ENCODE data around the gene SIN3B.

DNA sequence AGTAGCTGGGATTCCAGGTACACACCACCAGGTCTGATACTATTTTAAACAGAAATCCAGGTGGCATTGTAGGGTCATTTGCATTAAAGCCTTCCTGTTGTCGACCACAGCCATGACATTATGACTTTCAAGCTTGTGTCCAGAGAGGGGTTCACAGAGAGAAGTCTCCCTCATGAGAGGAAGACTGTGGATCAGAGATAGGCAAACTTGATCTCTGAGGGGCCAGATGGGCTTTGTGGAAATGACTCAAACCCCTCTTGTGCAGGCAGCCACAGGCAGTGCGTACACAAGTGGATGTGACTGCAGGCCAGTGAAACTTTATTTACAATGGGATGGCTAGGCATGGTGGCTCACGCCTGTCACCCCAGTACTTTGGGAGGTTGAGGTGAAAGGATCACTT, 31.8 kb downstream of the SIN3B start:
- TF ChIP-seq EZH2 (optimal IDR thresholded peaks at IDR 0.05; ENCODE audit: low read depth, low read length) (no peak), EZH2phosphoT487 (IDR thresholded peaks at IDR 0.05; ENCODE audit: low read length) (no peak)
- TF ChIP-seq, protein P1, sequence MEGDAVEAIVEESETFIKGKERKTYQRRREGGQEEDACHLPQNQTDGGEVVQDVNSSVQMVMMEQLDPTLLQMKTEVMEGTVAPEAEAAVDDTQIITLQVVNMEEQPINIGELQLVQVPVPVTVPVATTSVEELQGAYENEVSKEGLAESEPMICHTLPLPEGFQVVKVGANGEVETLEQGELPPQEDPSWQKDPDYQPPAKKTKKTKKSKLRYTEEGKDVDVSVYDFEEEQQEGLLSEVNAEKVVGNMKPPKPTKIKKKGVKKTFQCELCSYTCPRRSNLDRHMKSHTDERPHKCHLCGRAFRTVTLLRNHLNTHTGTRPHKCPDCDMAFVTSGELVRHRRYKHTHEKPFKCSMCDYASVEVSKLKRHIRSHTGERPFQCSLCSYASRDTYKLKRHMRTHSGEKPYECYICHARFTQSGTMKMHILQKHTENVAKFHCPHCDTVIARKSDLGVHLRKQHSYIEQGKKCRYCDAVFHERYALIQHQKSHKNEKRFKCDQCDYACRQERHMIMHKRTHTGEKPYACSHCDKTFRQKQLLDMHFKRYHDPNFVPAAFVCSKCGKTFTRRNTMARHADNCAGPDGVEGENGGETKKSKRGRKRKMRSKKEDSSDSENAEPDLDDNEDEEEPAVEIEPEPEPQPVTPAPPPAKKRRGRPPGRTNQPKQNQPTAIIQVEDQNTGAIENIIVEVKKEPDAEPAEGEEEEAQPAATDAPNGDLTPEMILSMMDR (IDR thresholded peaks at IDR 0.05; ENCODE audit: low read length) = no peak
